Measurements from ENCODE around the gene ESM1. TPM values are rescaled to one million over a fixed set of nuclear protein-coding genes. Genes with fewer than 3 reads are reported as not detected.

ESM1 gene
- total and polyA plus RNA-seq, 2 donors (not counting 1 experiment from before 2014, with no cell fraction given), result not detected

DNA sequence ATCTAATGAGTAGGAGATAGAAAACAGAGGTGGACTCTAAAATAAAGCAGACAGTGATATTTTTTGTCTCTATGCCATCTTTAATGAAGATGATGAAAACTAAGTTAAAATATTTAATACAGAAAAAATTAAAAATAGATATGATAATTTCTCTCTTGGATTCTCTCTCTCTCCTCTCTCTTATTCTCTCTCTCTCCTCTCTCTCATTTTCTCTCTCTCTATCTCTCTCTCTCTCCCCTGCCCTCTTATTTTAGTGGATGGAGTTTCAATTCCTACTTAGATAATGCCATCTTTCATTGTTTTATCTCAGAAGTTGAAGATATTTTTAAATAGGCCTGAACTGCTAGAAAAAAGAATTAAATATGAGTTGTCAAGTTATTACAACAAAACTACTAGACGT is 38.2 kb downstream of the ESM1 start:
- no peak overlapping the region for H3K9ac ChIP-seq (ENCODE audit: low read length)
- Mint-ChIP-seq H3K4me3 (no peak overlapping the region), H3K27me3 (peaks cover 16% of the 10 kb centered on the region), H3K9me3 (ENCODE audit: insufficient read depth) (no peaks in the 10 kb centered on the region), H3K4me1 (no peaks in the 10 kb centered on the region), H3K27ac (no peak overlapping the region)
- no peaks in the 10 kb centered on the region for H3K4me1 ChIP-seq (ENCODE audit: control insufficient read depth in 2 of 2, insufficient read depth in 2 of 2, low read length in 2 of 2)
- DNase-seq (no peak), ATAC-seq (ENCODE audit: low read depth) (no peak)
- ChIA-PET CTCF (interaction anchor here (0.7 kb wide), 1 partner anchor 8 kb away, joined by 3 read pairs; no protein-coding TSS in a partner anchor), POLR2A (no interaction called here)
- no peaks in the 10 kb centered on the region for H4K20me1 ChIP-seq (ENCODE audit: control insufficient read depth, insufficient read depth, low read length, poor library complexity, severe bottlenecking)
- no peak overlapping the region for H3K4me2 ChIP-seq (replicated peaks; ENCODE audit: low read depth, low read length, poor library complexity, severe bottlenecking)
- no peaks in the 10 kb centered on the region for H3K79me2 ChIP-seq (ENCODE audit: control insufficient read depth, insufficient read depth, low read length)
- no peaks in the 10 kb centered on the region for H3K36me3 ChIP-seq (replicated peaks in 1 of 2; ENCODE audit: control extremely low read depth in 1 of 2, control insufficient read depth in 1 of 2, extremely low read depth in 1 of 2, insufficient read depth in 2 of 2, low read length in 1 of 2)
- TF ChIP-seq, protein P1, sequence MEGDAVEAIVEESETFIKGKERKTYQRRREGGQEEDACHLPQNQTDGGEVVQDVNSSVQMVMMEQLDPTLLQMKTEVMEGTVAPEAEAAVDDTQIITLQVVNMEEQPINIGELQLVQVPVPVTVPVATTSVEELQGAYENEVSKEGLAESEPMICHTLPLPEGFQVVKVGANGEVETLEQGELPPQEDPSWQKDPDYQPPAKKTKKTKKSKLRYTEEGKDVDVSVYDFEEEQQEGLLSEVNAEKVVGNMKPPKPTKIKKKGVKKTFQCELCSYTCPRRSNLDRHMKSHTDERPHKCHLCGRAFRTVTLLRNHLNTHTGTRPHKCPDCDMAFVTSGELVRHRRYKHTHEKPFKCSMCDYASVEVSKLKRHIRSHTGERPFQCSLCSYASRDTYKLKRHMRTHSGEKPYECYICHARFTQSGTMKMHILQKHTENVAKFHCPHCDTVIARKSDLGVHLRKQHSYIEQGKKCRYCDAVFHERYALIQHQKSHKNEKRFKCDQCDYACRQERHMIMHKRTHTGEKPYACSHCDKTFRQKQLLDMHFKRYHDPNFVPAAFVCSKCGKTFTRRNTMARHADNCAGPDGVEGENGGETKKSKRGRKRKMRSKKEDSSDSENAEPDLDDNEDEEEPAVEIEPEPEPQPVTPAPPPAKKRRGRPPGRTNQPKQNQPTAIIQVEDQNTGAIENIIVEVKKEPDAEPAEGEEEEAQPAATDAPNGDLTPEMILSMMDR (IDR thresholded peaks at IDR 0.05), result no peak
- no peak for TF ChIP-seq EZH2 (IDR thresholded peaks at IDR 0.05; ENCODE audit: borderline replicate concordance, insufficient read depth, low read depth, low read length, poor library complexity, severe bottlenecking)
- no peak overlapping the region for H3K4me3 ChIP-seq (ENCODE audit: control extremely low read depth in 1 of 5, extremely low read depth in 1 of 5, insufficient read depth in 1 of 5, low read depth in 2 of 5, low read length in 4 of 5)
- H3K9me3 ChIP-seq (ENCODE audit: control extremely low read depth in 1 of 3, control insufficient read depth in 2 of 3, insufficient read depth in 1 of 3, low read length in 2 of 3), result no peaks in the 10 kb centered on the region
- WGBS (ENCODE audit: insufficient coverage), result no CpG with 5 or more reads among the region's 1 CpG
- no peak overlapping the region for H2AFZ ChIP-seq (ENCODE audit: insufficient read depth, low read depth, low read length, poor library complexity, severe bottlenecking)
- intact Hi-C loops (cut with micrococcal nuclease), result no loop called here
- H3K27ac ChIP-seq (ENCODE audit: low read length in 2 of 2), result no peak overlapping the region
- peaks cover 0 to 3% (median 0%) of the 10 kb centered on the region in 4 experiments for H3K27me3 ChIP-seq (replicated peaks in 1 of 4; ENCODE audit: control extremely low read depth in 1 of 4, control insufficient read depth in 3 of 4, insufficient read depth in 4 of 4, low read length in 3 of 4)

DNA sequence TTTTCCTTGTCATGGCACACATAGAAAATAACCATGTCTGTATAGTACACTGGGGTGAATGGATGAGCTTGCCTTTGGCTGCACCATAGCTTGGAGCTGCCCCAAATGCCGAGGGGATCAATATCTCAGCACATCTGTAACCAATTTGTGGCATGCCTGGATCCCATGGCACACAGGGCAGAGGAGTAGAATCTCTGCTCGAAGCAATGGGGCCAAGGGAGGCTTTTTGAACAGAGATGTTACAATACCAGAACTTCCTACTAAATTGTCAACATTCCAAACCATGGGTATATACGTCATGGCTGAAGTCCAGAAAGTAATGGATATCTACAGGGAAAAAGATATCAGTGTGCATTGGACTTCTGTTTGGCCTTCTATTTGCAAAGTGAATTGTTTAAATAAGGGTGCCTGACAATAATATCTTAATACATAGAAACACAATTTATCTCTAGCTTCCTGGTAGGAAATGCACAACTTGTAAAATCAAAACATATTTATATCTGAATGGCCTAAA is 39.0 kb downstream of the ESM1 start:
- 92% methylated on average over 2 of the region's 3 CpGs for WGBS (ENCODE audit: insufficient coverage)
- Mint-ChIP-seq H3K4me1 (no peaks in the 10 kb centered on the region), H3K9me3 (ENCODE audit: insufficient read depth) (no peaks in the 10 kb centered on the region), H3K27ac (no peak overlapping the region), H3K27me3 (peaks cover 19% of the 10 kb centered on the region), H3K4me3 (no peak overlapping the region)
- Histone ChIP-seq H3K4me2 (replicated peaks; ENCODE audit: low read depth, low read length, poor library complexity, severe bottlenecking) (no peak overlapping the region), H3K4me3 (ENCODE audit: control extremely low read depth in 1 of 5, extremely low read depth in 1 of 5, insufficient read depth in 1 of 5, low read depth in 2 of 5, low read length in 4 of 5) (no peak overlapping the region), H2AFZ (ENCODE audit: insufficient read depth, low read depth, low read length, poor library complexity, severe bottlenecking) (no peak overlapping the region), H3K36me3 (replicated peaks in 1 of 2; ENCODE audit: control extremely low read depth in 1 of 2, control insufficient read depth in 1 of 2, extremely low read depth in 1 of 2, insufficient read depth in 2 of 2, low read length in 1 of 2) (no peaks in the 10 kb centered on the region), H3K27ac (ENCODE audit: low read length in 2 of 2) (no peak overlapping the region), H3K9me3 (ENCODE audit: control extremely low read depth in 1 of 3, control insufficient read depth in 2 of 3, insufficient read depth in 1 of 3, low read length in 2 of 3) (no peaks in the 10 kb centered on the region), H3K79me2 (ENCODE audit: control insufficient read depth, insufficient read depth, low read length) (no peaks in the 10 kb centered on the region), H3K9ac (ENCODE audit: low read length) (no peak overlapping the region), H3K27me3 (replicated peaks in 1 of 4; ENCODE audit: control extremely low read depth in 1 of 4, control insufficient read depth in 3 of 4, insufficient read depth in 4 of 4, low read length in 3 of 4) (peaks cover 0 to 3% (median 0%) of the 10 kb centered on the region in 4 experiments), H3K4me1 (ENCODE audit: control insufficient read depth in 2 of 2, insufficient read depth in 2 of 2, low read length in 2 of 2) (no peaks in the 10 kb centered on the region), H4K20me1 (ENCODE audit: control insufficient read depth, insufficient read depth, low read length, poor library complexity, severe bottlenecking) (no peaks in the 10 kb centered on the region)
- ChIA-PET CTCF (interaction anchor here (0.5 kb wide), 1 partner anchor 9 kb away, joined by 3 read pairs; no protein-coding TSS in a partner anchor), POLR2A (no interaction called here)
- intact Hi-C loops (cut with micrococcal nuclease), result no loop called here
- DNase-seq (no peak), ATAC-seq (ENCODE audit: low read depth) (no peak)
- no peak for TF ChIP-seq EZH2 (IDR thresholded peaks at IDR 0.05; ENCODE audit: borderline replicate concordance, insufficient read depth, low read depth, low read length, poor library complexity, severe bottlenecking)
- TF ChIP-seq, protein P1 (IDR thresholded peaks at IDR 0.05), result no peak
